Measurements from ENCODE around the gene SPAG16. TPM values are rescaled to one million over a fixed set of nuclear protein-coding genes. Genes with fewer than 3 reads are reported as not detected.

The SPAG16 gene
- total and polyA plus RNA-seq, 2 donors (not counting 1 experiment from before 2014, with no cell fraction given) = 3.4 to 8.6 TPM

- ATAC-seq (ENCODE audit: low read depth) (no peak), DNase-seq (no peak)
- Histone ChIP-seq H3K36me3 (replicated peaks in 1 of 2; ENCODE audit: control extremely low read depth in 1 of 2, control insufficient read depth in 1 of 2, extremely low read depth in 1 of 2, insufficient read depth in 2 of 2, low read length in 1 of 2) (no peaks in the 10 kb centered on the region), H3K4me1 (ENCODE audit: control insufficient read depth in 2 of 2, insufficient read depth in 2 of 2, low read length in 2 of 2) (no peaks in the 10 kb centered on the region), H2AFZ (ENCODE audit: insufficient read depth, low read depth, low read length, poor library complexity, severe bottlenecking) (no peak overlapping the region), H3K4me2 (replicated peaks; ENCODE audit: low read depth, low read length, poor library complexity, severe bottlenecking) (no peak overlapping the region), H3K4me3 (ENCODE audit: control extremely low read depth in 1 of 5, extremely low read depth in 1 of 5, insufficient read depth in 1 of 5, low read depth in 2 of 5, low read length in 4 of 5) (no peak overlapping the region), H3K9me3 (ENCODE audit: control extremely low read depth in 1 of 3, control insufficient read depth in 2 of 3, insufficient read depth in 1 of 3, low read length in 2 of 3) (no peaks in the 10 kb centered on the region), H3K9ac (ENCODE audit: low read length) (no peak overlapping the region), H4K20me1 (ENCODE audit: control insufficient read depth, insufficient read depth, low read length, poor library complexity, severe bottlenecking) (no peaks in the 10 kb centered on the region), H3K27me3 (replicated peaks in 1 of 4; ENCODE audit: control extremely low read depth in 1 of 4, control insufficient read depth in 3 of 4, insufficient read depth in 4 of 4, low read length in 3 of 4) (no peaks in the 10 kb centered on the region), H3K27ac (ENCODE audit: low read length in 2 of 2) (no peak overlapping the region), H3K79me2 (ENCODE audit: control insufficient read depth, insufficient read depth, low read length) (no peaks in the 10 kb centered on the region)
- no CpG with 5 or more reads among the region's 1 CpG for WGBS (ENCODE audit: insufficient coverage)
- Mint-ChIP-seq H3K9me3 (ENCODE audit: insufficient read depth) (no peaks in the 10 kb centered on the region), H3K4me3 (no peak overlapping the region), H3K27me3 (no peaks in the 10 kb centered on the region), H3K4me1 (no peaks in the 10 kb centered on the region), H3K27ac (no peak overlapping the region)
- intact Hi-C loops (cut with micrococcal nuclease) = no loop called here
- CTCF ChIA-PET = interaction anchor here (0.5 kb wide), 1 partner anchor 27 kb away, joined by 3 read pairs; no protein-coding TSS in a partner anchor
- TF ChIP-seq EZH2 (IDR thresholded peaks at IDR 0.05; ENCODE audit: borderline replicate concordance, insufficient read depth, low read depth, low read length, poor library complexity, severe bottlenecking) (no peak), CTCF (IDR thresholded peaks at IDR 0.05) (no peak)
- POLR2A ChIA-PET = no interaction called here
Observed at GRCh38 chr2:214128040-214128439, 843.8 kb downstream of the SPAG16 start.

- DNase-seq = no peak
- no peak for ATAC-seq (ENCODE audit: low read depth)
- H3K9me3 Mint-ChIP-seq (ENCODE audit: insufficient read depth) = no peaks in the 10 kb centered on the region
- H3K27ac Mint-ChIP-seq = no peak overlapping the region
- Histone ChIP-seq H3K4me2 (replicated peaks; ENCODE audit: low read depth, low read length, poor library complexity, severe bottlenecking) (no peak overlapping the region), H4K20me1 (ENCODE audit: control insufficient read depth, insufficient read depth, low read length, poor library complexity, severe bottlenecking) (no peaks in the 10 kb centered on the region), H2AFZ (ENCODE audit: insufficient read depth, low read depth, low read length, poor library complexity, severe bottlenecking) (no peak overlapping the region), H3K27ac (ENCODE audit: low read length in 2 of 2) (no peak overlapping the region), H3K4me1 (ENCODE audit: control insufficient read depth in 2 of 2, insufficient read depth in 2 of 2, low read length in 2 of 2) (no peaks in the 10 kb centered on the region), H3K79me2 (ENCODE audit: control insufficient read depth, insufficient read depth, low read length) (no peaks in the 10 kb centered on the region), H3K9me3 (ENCODE audit: control extremely low read depth in 1 of 3, control insufficient read depth in 2 of 3, insufficient read depth in 1 of 3, low read length in 2 of 3) (no peaks in the 10 kb centered on the region), H3K4me3 (ENCODE audit: control extremely low read depth in 1 of 5, extremely low read depth in 1 of 5, insufficient read depth in 1 of 5, low read depth in 2 of 5, low read length in 4 of 5) (no peak overlapping the region), H3K36me3 (replicated peaks in 1 of 2; ENCODE audit: control extremely low read depth in 1 of 2, control insufficient read depth in 1 of 2, extremely low read depth in 1 of 2, insufficient read depth in 2 of 2, low read length in 1 of 2) (no peaks in the 10 kb centered on the region), H3K27me3 (replicated peaks in 1 of 4; ENCODE audit: control extremely low read depth in 1 of 4, control insufficient read depth in 3 of 4, insufficient read depth in 4 of 4, low read length in 3 of 4) (no peaks in the 10 kb centered on the region), H3K9ac (ENCODE audit: low read length) (no peak overlapping the region)
- no peaks in the 10 kb centered on the region for H3K4me1 Mint-ChIP-seq
- POLR2A ChIA-PET = no interaction called here
- H3K4me3 Mint-ChIP-seq = no peak overlapping the region
- CTCF ChIA-PET = no interaction called here
- no peaks in the 10 kb centered on the region for H3K27me3 Mint-ChIP-seq
- WGBS (ENCODE audit: insufficient coverage) = no CpG with 5 or more reads among the region's 2 CpGs
- intact Hi-C loops (cut with micrococcal nuclease) = no loop called here
- no peak for TF ChIP-seq EZH2 (IDR thresholded peaks at IDR 0.05; ENCODE audit: borderline replicate concordance, insufficient read depth, low read depth, low read length, poor library complexity, severe bottlenecking)
- TF ChIP-seq CTCF (IDR thresholded peaks at IDR 0.05) = no peak
Observed at GRCh38 chr2:214130114-214130513, 845.9 kb downstream of the SPAG16 start.

Measured in B cell (primary cell).